Prostate gland (tissue), 2 donors: ENCODE data around the gene TBC1D14.

Source experiments
- CTCF ChIP-seq, 4 experiments: fragments of 200-600 bp in 2 of 4; fragments of 450-650 bp in 2 of 4; sonication (generic) in 2 of 4; IDR thresholded peaks; 1 replicate in 3 of 4; 2 replicates in 1 of 4; pipeline ENCODE4 v1.5.1; 2016 to 2019; ENCODE audit warnings: antibody characterized with exemption in 4 of 4, mild to moderate bottlenecking in 2 of 4, moderate library complexity in 2 of 4
- POLR2A ChIP-seq: fragments of 450-650 bp; IDR thresholded peaks from one replicate; pipeline ENCODE4 v1.6.1; 2016; ENCODE audit warnings: antibody characterized with exemption, mild to moderate bottlenecking

GRCh38 chr4:6983544-6984142 is 74.0 kb downstream of the TBC1D14 start:
- TF ChIP-seq CTCF (IDR thresholded peaks at IDR 0.05), result no peak
- no peak for TF ChIP-seq POLR2A
